GM12878 (cell line): ENCODE data around the gene NIBAN1. TPM values are rescaled to one million over a fixed set of nuclear protein-coding genes. Genes with fewer than 3 reads are reported as not detected.
A peak's percentile ranks its signal among the peaks of the same experiment; 100 is the strongest.

Experiments
- BHLHE40 ChIP-seq, 2 experiments: fragments of 450-650 bp in 1 of 2; IDR thresholded peaks; 2 replicates each; pipeline ENCODE4 v1.6.1; 2011 to 2017; ENCODE audit warnings: low read depth in 2 of 2, borderline replicate concordance in 1 of 2, improper control_type of control experiment in 1 of 2, low read length in 1 of 2, mild to moderate bottlenecking in 1 of 2
- CREB1 ChIP-seq: IDR thresholded peaks from 2 replicates; pipeline ENCODE4 v1.6.1; 2012; ENCODE audit warnings: low read depth, mild to moderate bottlenecking, inconsistent platforms
- FOXM1 ChIP-seq: IDR thresholded peaks from 2 replicates; pipeline ENCODE4 v1.6.1; 2012; ENCODE audit warnings: low read depth, mild to moderate bottlenecking, inconsistent platforms, low read length, moderate library complexity
- GABPA ChIP-seq: IDR thresholded peaks from 2 replicates; pipeline ENCODE4 v1.6.1; 2014; ENCODE audit warnings: antibody characterized with exemption, low read depth, mild to moderate bottlenecking, inconsistent platforms
- GATAD2B ChIP-seq: fragments of 450-650 bp; conservative IDR thresholded peaks from 2 replicates; pipeline ENCODE4 v1.6.1; 2017; ENCODE audit warnings: low read depth, mild to moderate bottlenecking, moderate library complexity
- IKZF2 ChIP-seq, 2 experiments: fragments of 450-650 bp; IDR thresholded peaks; 2 replicates each; pipeline ENCODE4 v1.6.1; 2017; ENCODE audit warnings: mild to moderate bottlenecking in 2 of 2, moderate library complexity in 2 of 2
- JUNB ChIP-seq: IDR thresholded peaks from 2 replicates; pipeline ENCODE4 v1.6.1; 2016; ENCODE audit warnings: antibody characterized with exemption, mild to moderate bottlenecking
- KDM1A ChIP-seq: fragments of 200-600 bp; sonication (generic); IDR thresholded peaks from 2 replicates; pipeline ENCODE4 v1.6.1; 2016; ENCODE audit warnings: borderline replicate concordance
- MEF2A ChIP-seq: IDR thresholded peaks from 2 replicates; pipeline ENCODE4 v1.6.1; 2011; ENCODE audit warnings: low read depth, mild to moderate bottlenecking, low read length, moderate library complexity; ENCODE audit not compliant: insufficient read depth
- MEF2B ChIP-seq: fragments of 450-650 bp; IDR thresholded peaks from 2 replicates; pipeline ENCODE4 v1.6.1; 2018; ENCODE audit warnings: mild to moderate bottlenecking, moderate library complexity; ENCODE audit not compliant: partially characterized antibody, poor library complexity, severe bottlenecking
- MYC ChIP-seq: IDR thresholded peaks from 2 replicates; pipeline ENCODE4 v1.6.1; 2011; ENCODE audit warnings: mild to moderate bottlenecking, low read length, moderate library complexity, inconsistent platforms; ENCODE audit not compliant: insufficient read depth, insufficient replicate concordance, insufficient read length, severe bottlenecking
- NBN ChIP-seq: fragments of 450-650 bp; IDR thresholded peaks from 2 replicates; pipeline ENCODE4 v1.6.1; 2016
- NFYA ChIP-seq: IDR thresholded peaks from 2 replicates; pipeline ENCODE4 v1.6.1; 2011; ENCODE audit warnings: low read depth, mild to moderate bottlenecking, low read length, improper control_type of control experiment, borderline replicate concordance
- NR2F1 ChIP-seq: fragments of 450-650 bp; conservative IDR thresholded peaks from 2 replicates; pipeline ENCODE4 v1.6.1; 2017; ENCODE audit warnings: mild to moderate bottlenecking
- NRF1 ChIP-seq: conservative IDR thresholded peaks from 2 replicates; pipeline ENCODE4 v1.6.1; 2011; ENCODE audit warnings: mild to moderate bottlenecking, low read depth, low read length, improper control_type of control experiment
- RAD51 ChIP-seq: fragments of 450-650 bp; IDR thresholded peaks from 2 replicates; pipeline ENCODE4 v1.6.1; 2016; ENCODE audit warnings: moderate library complexity, mild to moderate bottlenecking, inconsistent platforms
- SIN3A ChIP-seq: IDR thresholded peaks from 2 replicates; pipeline ENCODE4 v1.6.1; 2012; ENCODE audit warnings: low read depth, low read length, improper control_type of control experiment
- SPI1 ChIP-seq: IDR thresholded peaks from 2 replicates; pipeline ENCODE4 v1.6.1; 2011; ENCODE audit warnings: low read depth, mild to moderate bottlenecking, low read length, moderate library complexity, borderline replicate concordance; ENCODE audit not compliant: insufficient read depth
- SUPT20H ChIP-seq: IDR thresholded peaks from 2 replicates; pipeline ENCODE4 v1.6.1; 2011; ENCODE audit warnings: low read depth, mild to moderate bottlenecking, low read length, moderate library complexity, borderline replicate concordance; ENCODE audit not compliant: control insufficient read depth
- USF1 ChIP-seq: IDR thresholded peaks from 2 replicates; pipeline ENCODE4 v1.6.1; 2011; ENCODE audit warnings: borderline replicate concordance, low read depth, mild to moderate bottlenecking, moderate library complexity, mixed read lengths, low read length; ENCODE audit not compliant: insufficient read depth; ENCODE audit errors: extremely low read length
- polyA plus RNA-seq, 11 experiments: library from polyadenylated mRNA; depleted of rRNA in 4 of 11; unstranded in 6 of 11; stranded (reverse) in 5 of 11; fragments of >200 nt; fragmentation: Nextera tagmentation in 4 of 11; fragmentation: Illumina TruSeq in 1 of 11; extraction: Ambion mirVana in 4 of 11; extraction: Trizol in 1 of 11; gene quantifications; 1 replicate in 1 of 11; 2 replicates in 10 of 11; pipeline versions ENCODE4 v1.2.1 to v1.2.3, GENCODE V29; 2011 to 2016; ENCODE audit warnings: inconsistent platforms in 2 of 11, missing spikeins in 2 of 11, low read depth in 1 of 11
- total RNA-seq, 4 experiments: library from RNA; depleted of rRNA in 3 of 4; stranded (reverse); fragments of >200 nt in 3 of 4; fragmentation: Illumina TruSeq in 1 of 4; extraction: Trizol in 1 of 4; gene quantifications; 2 replicates each; pipeline versions ENCODE4 v1.2.1 to v1.2.3, GENCODE V29; 2013 to 2021
- TF ChIP-seq, protein P1 (sequence below): fragments of 450-650 bp; formaldehyde crosslinking; IDR thresholded peaks from 2 replicates; pipeline ENCODE4 v1.5.0; 2022; ENCODE audit warnings: mild to moderate bottlenecking, missing genetic modification characterization
- TF ChIP-seq, protein P2 (sequence below): fragments of 450-650 bp; IDR thresholded peaks from 2 replicates; pipeline ENCODE4 v1.6.1; 2018; ENCODE audit warnings: mild to moderate bottlenecking, low read depth, moderate library complexity; ENCODE audit not compliant: partially characterized antibody

NIBAN1 gene
- total and polyA plus RNA-seq, 10 of the 15 experiments (the other 5 are each of a cell fraction or from before 2014, with no cell fraction given): 11.2 to 67.8 (median 44.3) TPM

GRCh38 chr1:184973272-184974055 is 844 bp downstream of the NIBAN1 start (continued):
- no peak for TF ChIP-seq USF1
- peak; percentile 73; the same call in 1 of the 2 replicates for TF ChIP-seq MEF2A
- TF ChIP-seq MEF2B: peak; percentile 65
- no peak for TF ChIP-seq MYC
- TF ChIP-seq IKZF2 (IDR thresholded peaks at IDR 0.05): peak; percentile 88 to 89
- 0 out of 2 replicates have a peak, but pooled peaks have one; percentile 24 for TF ChIP-seq SIN3A
- no peak for TF ChIP-seq RAD51
- 0 out of 4 replicates have a peak, but pooled peaks of 1 of the 2 experiments have one; percentile 23 for TF ChIP-seq BHLHE40 (IDR thresholded peaks at IDR 0.05; ENCODE audit: borderline replicate concordance in 1 of 2, low read depth in 2 of 2, low read length in 1 of 2)
- TF ChIP-seq NBN: peak; percentile 26; the same call in 1 of the 2 replicates
- TF ChIP-seq JUNB: peak; percentile 87
- peak; percentile 67 for TF ChIP-seq CREB1
- TF ChIP-seq KDM1A: no peak
- no peak for TF ChIP-seq NRF1
- peak; percentile 78 for TF ChIP-seq SPI1
- TF ChIP-seq, protein P1, sequence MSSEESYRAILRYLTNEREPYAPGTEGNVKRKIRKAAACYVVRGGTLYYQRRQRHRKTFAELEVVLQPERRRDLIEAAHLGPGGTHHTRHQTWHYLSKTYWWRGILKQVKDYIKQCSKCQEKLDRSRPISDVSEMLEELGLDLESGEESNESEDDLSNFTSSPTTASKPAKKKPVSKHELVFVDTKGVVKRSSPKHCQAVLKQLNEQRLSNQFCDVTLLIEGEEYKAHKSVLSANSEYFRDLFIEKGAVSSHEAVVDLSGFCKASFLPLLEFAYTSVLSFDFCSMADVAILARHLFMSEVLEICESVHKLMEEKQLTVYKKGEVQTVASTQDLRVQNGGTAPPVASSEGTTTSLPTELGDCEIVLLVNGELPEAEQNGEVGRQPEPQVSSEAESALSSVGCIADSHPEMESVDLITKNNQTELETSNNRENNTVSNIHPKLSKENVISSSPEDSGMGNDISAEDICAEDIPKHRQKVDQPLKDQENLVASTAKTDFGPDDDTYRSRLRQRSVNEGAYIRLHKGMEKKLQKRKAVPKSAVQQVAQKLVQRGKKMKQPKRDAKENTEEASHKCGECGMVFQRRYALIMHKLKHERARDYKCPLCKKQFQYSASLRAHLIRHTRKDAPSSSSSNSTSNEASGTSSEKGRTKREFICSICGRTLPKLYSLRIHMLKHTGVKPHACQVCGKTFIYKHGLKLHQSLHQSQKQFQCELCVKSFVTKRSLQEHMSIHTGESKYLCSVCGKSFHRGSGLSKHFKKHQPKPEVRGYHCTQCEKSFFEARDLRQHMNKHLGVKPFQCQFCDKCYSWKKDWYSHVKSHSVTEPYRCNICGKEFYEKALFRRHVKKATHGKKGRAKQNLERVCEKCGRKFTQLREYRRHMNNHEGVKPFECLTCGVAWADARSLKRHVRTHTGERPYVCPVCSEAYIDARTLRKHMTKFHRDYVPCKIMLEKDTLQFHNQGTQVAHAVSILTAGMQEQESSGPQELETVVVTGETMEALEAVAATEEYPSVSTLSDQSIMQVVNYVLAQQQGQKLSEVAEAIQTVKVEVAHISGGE (CRISPR knock-in tag): no peak
- TF ChIP-seq SUPT20H: no peak
- TF ChIP-seq, protein P2, sequence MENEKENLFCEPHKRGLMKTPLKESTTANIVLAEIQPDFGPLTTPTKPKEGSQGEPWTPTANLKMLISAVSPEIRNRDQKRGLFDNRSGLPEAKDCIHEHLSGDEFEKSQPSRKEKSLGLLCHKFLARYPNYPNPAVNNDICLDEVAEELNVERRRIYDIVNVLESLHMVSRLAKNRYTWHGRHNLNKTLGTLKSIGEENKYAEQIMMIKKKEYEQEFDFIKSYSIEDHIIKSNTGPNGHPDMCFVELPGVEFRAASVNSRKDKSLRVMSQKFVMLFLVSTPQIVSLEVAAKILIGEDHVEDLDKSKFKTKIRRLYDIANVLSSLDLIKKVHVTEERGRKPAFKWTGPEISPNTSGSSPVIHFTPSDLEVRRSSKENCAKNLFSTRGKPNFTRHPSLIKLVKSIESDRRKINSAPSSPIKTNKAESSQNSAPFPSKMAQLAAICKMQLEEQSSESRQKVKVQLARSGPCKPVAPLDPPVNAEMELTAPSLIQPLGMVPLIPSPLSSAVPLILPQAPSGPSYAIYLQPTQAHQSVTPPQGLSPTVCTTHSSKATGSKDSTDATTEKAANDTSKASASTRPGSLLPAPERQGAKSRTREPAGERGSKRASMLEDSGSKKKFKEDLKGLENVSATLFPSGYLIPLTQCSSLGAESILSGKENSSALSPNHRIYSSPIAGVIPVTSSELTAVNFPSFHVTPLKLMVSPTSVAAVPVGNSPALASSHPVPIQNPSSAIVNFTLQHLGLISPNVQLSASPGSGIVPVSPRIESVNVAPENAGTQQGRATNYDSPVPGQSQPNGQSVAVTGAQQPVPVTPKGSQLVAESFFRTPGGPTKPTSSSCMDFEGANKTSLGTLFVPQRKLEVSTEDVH: no peak
- TF ChIP-seq GATAD2B: no peak
- no peak for TF ChIP-seq NR2F1
- TF ChIP-seq FOXM1: peak; percentile 95
- TF ChIP-seq NFYA: no peak
- peak; percentile 58; the same call in 1 of the 2 replicates for TF ChIP-seq GABPA
